H1 (cell line): ENCODE data around the gene CFAP107. TPM values are rescaled to one million over a fixed set of nuclear protein-coding genes. Genes with fewer than 3 reads are reported as not detected.

ENCODE experiments used
- CTCF ChIA-PET: fragments of 300-600 bp; sonication (Branson Sonifier 250); formaldehyde crosslinking; loops from one replicate; lab custom pipeline; 2021; ENCODE audit not compliant: partially characterized antibody; lab: Charles Lee
- POLR2A ChIA-PET: fragments of 300-600 bp; sonication (Branson Sonifier 250); formaldehyde crosslinking; loops from one replicate; lab custom pipeline; 2021; ENCODE audit warnings: inconsistent platforms; ENCODE audit not compliant: partially characterized antibody; lab: Charles Lee
- DNase-seq, 2 experiments: peaks; one replicate each; pipeline versions ENCODE4 v3.0.0 to v3.0.0-alpha.2; 2010 to 2022; ENCODE audit warnings: low spot score in 2 of 2, low read depth in 1 of 2, mixed read lengths in 1 of 2
- FAIRE-seq: peaks from 2 replicates; lab custom pipeline; 2011; peaks lifted over from hg19 to GRCh38; lab: Jason Lieb, UNC
- H2AFZ ChIP-seq: 2 replicates; pipeline ENCODE4 v1.8.1; 2012; ENCODE audit warnings: low read length, inconsistent platforms
- H2AK5ac ChIP-seq: 2 replicates; pipeline ENCODE4 v1.6.1; 2013; ENCODE audit warnings: low read depth, low read length
- H2BK120ac ChIP-seq: replicated peaks from 2 replicates; pipeline ENCODE3; 2013; ENCODE audit warnings: low read depth, low read length, inconsistent platforms
- H2BK12ac ChIP-seq: 2 replicates; pipeline ENCODE4 v1.6.1; 2013; ENCODE audit warnings: low read depth, low read length
- H2BK15ac ChIP-seq: 2 replicates; pipeline ENCODE4 v1.6.1; 2013; ENCODE audit warnings: low read length
- H2BK20ac ChIP-seq: 2 replicates; pipeline ENCODE4 v1.6.1; 2013; ENCODE audit warnings: low read length
- H2BK5ac ChIP-seq: 2 replicates; pipeline ENCODE4 v1.6.1; 2013; ENCODE audit warnings: low read depth, low read length
- H3K14ac ChIP-seq: 2 replicates; pipeline ENCODE4 v1.6.1; 2013; ENCODE audit warnings: inconsistent platforms; ENCODE audit not compliant: insufficient read length
- H3K18ac ChIP-seq: 2 replicates; pipeline ENCODE4 v1.6.1; 2013; ENCODE audit warnings: low read length; ENCODE audit errors: extremely low read depth
- H3K23ac ChIP-seq: 2 replicates; pipeline ENCODE4 v1.6.1; 2013; ENCODE audit warnings: inconsistent platforms; ENCODE audit not compliant: insufficient read length
- H3K23me2 ChIP-seq: 2 replicates; pipeline ENCODE4 v1.6.1; 2013; ENCODE audit warnings: low read depth, low read length
- H3K27ac ChIP-seq: 2 replicates; pipeline ENCODE4 v1.6.1; 2011; ENCODE audit warnings: low read depth, low read length, inconsistent platforms
- H3K27me3 ChIP-seq, 4 experiments: replicated peaks in 1 of 4; 1 replicate in 1 of 4; 2 replicates in 3 of 4; pipeline versions ENCODE4 v1.6.1 to v1.8.1; 2011 to 2013; ENCODE audit warnings: low read length in 3 of 4, mild to moderate bottlenecking in 3 of 4, inconsistent platforms in 2 of 4, mixed read lengths in 2 of 4, moderate library complexity in 1 of 4; ENCODE audit not compliant: control insufficient read depth in 3 of 4, insufficient read depth in 3 of 4; ENCODE audit errors: extremely low read depth in 1 of 4
- H3K36me3 ChIP-seq, 4 experiments: 2 replicates each; pipeline versions ENCODE4 v1.6.1 to v1.8.1; 2011 to 2013; ENCODE audit warnings: mild to moderate bottlenecking in 4 of 4, low read length in 3 of 4, moderate library complexity in 2 of 4, control low read depth in 1 of 4, inconsistent platforms in 1 of 4; ENCODE audit not compliant: insufficient read depth in 4 of 4, control insufficient read depth in 2 of 4
- H3K4ac ChIP-seq: replicated peaks from 2 replicates; pipeline ENCODE3; 2013; ENCODE audit warnings: low read length, low read depth, mixed read lengths, inconsistent platforms; ENCODE audit not compliant: insufficient read length
- H3K4me1 ChIP-seq, 4 experiments: replicated peaks in 1 of 4; 1 replicate in 1 of 4; 2 replicates in 3 of 4; pipeline versions ENCODE4 v1.6.1 to v1.8.1; 2011 to 2013; ENCODE audit warnings: low read length in 3 of 4, inconsistent platforms in 2 of 4, mixed read lengths in 1 of 4; ENCODE audit not compliant: insufficient read depth in 4 of 4, control insufficient read depth in 3 of 4
- H3K4me2 ChIP-seq, 2 experiments: 2 replicates each; pipeline versions ENCODE4 v1.6.1 to v1.8.1; 2011 to 2013; ENCODE audit warnings: low read depth in 2 of 2, low read length in 2 of 2, control low read depth in 1 of 2, inconsistent platforms in 1 of 2, mild to moderate bottlenecking in 1 of 2; ENCODE audit not compliant: insufficient read depth in 1 of 2
- H3K4me3 ChIP-seq, 4 experiments: fragments of 200-600, 300-600 bp in 1 of 4; sonication (generic), shearing (Covaris generic), sonication (Bioruptor Twin) in 1 of 4; 2 replicates each; pipeline versions ENCODE4 v1.5.1 to v1.8.1; 2011 to 2016; ENCODE audit warnings: low read length in 4 of 4, low read depth in 3 of 4, control low read depth in 2 of 4, inconsistent platforms in 2 of 4, mild to moderate bottlenecking in 2 of 4, mixed read lengths in 1 of 4, moderate library complexity in 1 of 4; ENCODE audit not compliant: insufficient read depth in 2 of 4; ENCODE audit errors: extremely low read depth in 1 of 4
- H3K56ac ChIP-seq: replicated peaks from 2 replicates; pipeline ENCODE3; 2013; ENCODE audit warnings: low read depth, mild to moderate bottlenecking, mixed read lengths, low read length, inconsistent platforms; ENCODE audit not compliant: insufficient read length
- H3K79me1 ChIP-seq: 2 replicates; pipeline ENCODE4 v1.6.1; 2013; ENCODE audit warnings: low read depth, low read length, control low read depth
- H3K79me2 ChIP-seq, 2 experiments: 2 replicates each; pipeline versions ENCODE4 v1.6.1 to v1.8.1; 2012 to 2013; ENCODE audit warnings: low read length in 2 of 2, mild to moderate bottlenecking in 2 of 2, inconsistent platforms in 1 of 2; ENCODE audit not compliant: insufficient read depth in 2 of 2, control insufficient read depth in 1 of 2
- H3K9ac ChIP-seq, 4 experiments: replicated peaks in 1 of 4; 1 replicate in 1 of 4; 2 replicates in 3 of 4; pipeline versions ENCODE4 v1.6.1 to v1.8.1; 2011 to 2013; ENCODE audit warnings: low read depth in 3 of 4, low read length in 3 of 4, control low read depth in 2 of 4, mild to moderate bottlenecking in 2 of 4, moderate library complexity in 2 of 4, inconsistent platforms in 1 of 4; ENCODE audit errors: extremely low read depth in 1 of 4
- H3K9me3 ChIP-seq, 2 experiments: 2 replicates each; pipeline versions ENCODE4 v1.6.1 to v1.8.1; 2012 to 2013; ENCODE audit warnings: mild to moderate bottlenecking in 2 of 2, moderate library complexity in 2 of 2, control low read depth in 1 of 2, inconsistent platforms in 1 of 2, low read depth in 1 of 2, low read length in 1 of 2, mixed read lengths in 1 of 2; ENCODE audit not compliant: insufficient read depth in 2 of 2
- H4K20me1 ChIP-seq, 2 experiments: replicated peaks in 1 of 2; 2 replicates each; pipeline versions ENCODE3 to v1.8.1; 2011 to 2013; ENCODE audit warnings: inconsistent platforms in 2 of 2, low read length in 2 of 2, mild to moderate bottlenecking in 1 of 2; ENCODE audit not compliant: insufficient read depth in 2 of 2, control insufficient read depth in 1 of 2
- H4K5ac ChIP-seq: 2 replicates; pipeline ENCODE4 v1.6.1; 2013; ENCODE audit warnings: low read length, low read depth, mixed read lengths, inconsistent platforms; ENCODE audit not compliant: insufficient read length
- H4K8ac ChIP-seq: 2 replicates; pipeline ENCODE4 v1.8.0; 2013; ENCODE audit warnings: mild to moderate bottlenecking, moderate library complexity, low read length, inconsistent platforms; ENCODE audit not compliant: insufficient read depth; ENCODE audit errors: extremely low read depth
- H4K91ac ChIP-seq: replicated peaks from 2 replicates; pipeline ENCODE3; 2013; ENCODE audit warnings: low read length, mixed read lengths, inconsistent platforms; ENCODE audit not compliant: insufficient read length
- KDM1A ChIP-seq: fragments of 200-600, 300-600 bp; sonication (generic); IDR thresholded peaks from 2 replicates; pipeline ENCODE4 v1.7.1; 2016; ENCODE audit warnings: mild to moderate bottlenecking, low read length, borderline replicate concordance
- SIX5 ChIP-seq: IDR thresholded peaks from 2 replicates; pipeline ENCODE4 v1.6.1; 2011; ENCODE audit warnings: mild to moderate bottlenecking, low read depth, low read length
- WGBS, 2 experiments: shearing (Covaris generic) in 1 of 2; methylation state at CpG; one replicate each; pipeline versions ENCODE4 v1.1.6 to v1.1.7; 2013 to 2015; ENCODE audit warnings: low lambda C conversion rate in 2 of 2, mixed read lengths in 2 of 2, inconsistent platforms in 1 of 2, low coverage in 1 of 2, missing lambda C conversion rate in 1 of 2; ENCODE audit not compliant: insufficient replicate concordance in 2 of 2, insufficient coverage in 1 of 2, insufficient read length in 1 of 2; ENCODE audit errors: extremely low coverage in 1 of 2, missing lambda C conversion rate in 1 of 2; 5-methylcytosine and 5-hydroxymethylcytosine counted together
- polyA plus RNA-seq, 7 experiments: library from polyadenylated mRNA; depleted of rRNA in 3 of 7; stranded (reverse) in 5 of 7; unstranded in 2 of 7; fragments of >200 nt in 5 of 7; fragments of 200-250 nt in 2 of 7; gene quantifications; 1 replicate in 5 of 7; 2 replicates in 1 of 7; 4 replicates in 1 of 7; pipeline versions ENCODE4 v1.2.1 to v1.2.3, GENCODE V29; 2011 to 2013; ENCODE audit warnings: missing spikeins in 2 of 7, mixed read lengths in 2 of 7
- total RNA-seq: library from RNA; stranded (reverse); fragmentation: NEBNext Ultra II Directional; extraction: Animal tissue kit (Norgen Biotek cat#: 25700); gene quantifications from 2 replicates; pipeline ENCODE4 v1.2.1, GENCODE V29; 2021

Gene CFAP107
- total and polyA plus RNA-seq, 2 of the 8 experiments (the other 6 are each of a cell fraction or from before 2014, with no cell fraction given): 0.23 TPM; not detected in 1

GRCh38 chr1:12776801-12777557 lies 31.0 kb downstream of the CFAP107 start:
- Histone ChIP-seq H2AK5ac (no peak overlapping the region), H4K5ac (no peak overlapping the region), H3K4me1 (no peaks in the 10 kb centered on the region; a peak in 1 of 7 replicates), H3K18ac (no peak overlapping the region), H2BK20ac (no peak overlapping the region), H3K36me3 (no peaks in the 10 kb centered on the region), H3K56ac (no peak overlapping the region), H4K8ac (no peak overlapping the region), H2AFZ (no peak overlapping the region), H3K4me2 (no peak overlapping the region), H3K27ac (no peak overlapping the region), H4K91ac (no peak overlapping the region), H2BK15ac (no peak overlapping the region), H2BK5ac (no peak overlapping the region), H2BK120ac (no peak overlapping the region), H3K79me1 (no peaks in the 10 kb centered on the region), H3K27me3 (no peaks in the 10 kb centered on the region), H3K4ac (no peak overlapping the region), H3K79me2 (no peaks in the 10 kb centered on the region), H3K4me3 (no peak overlapping the region), H3K23ac (no peak overlapping the region), H3K14ac (no peak overlapping the region), H2BK12ac (no peak overlapping the region), H3K9ac (no peak overlapping the region), H3K23me2 (no peaks in the 10 kb centered on the region), H3K9me3 (no peaks in the 10 kb centered on the region), H4K20me1 (no peaks in the 10 kb centered on the region)
- POLR2A ChIA-PET: no interaction called here
- 89% methylated on average over 12 of the region's 15 CpGs; no CpG with 5 or more reads in 1 of the 2 experiments for whole genome bisulfite sequencing, 2 experiments
- CTCF ChIA-PET: interaction anchor here (0.5 to 1.5 kb wide), 3 partner anchors 15 to 1059 kb away, joined by 3 to 7 read pairs (median 5); no protein-coding TSS in a partner anchor
- FAIRE-seq (no peak), DNase-seq (no peak)
- TF ChIP-seq KDM1A (no peak), SIX5 (no peak)
